ENCODE measurements around the gene TMEM184C. TPM values are rescaled to one million over a fixed set of nuclear protein-coding genes. Genes with fewer than 3 reads are reported as not detected.

The TMEM184C gene
- polyA plus RNA-seq, 1 donor = 59.2 TPM

- DNase-seq = no peak
These were observed 31.5 kb downstream of the TMEM184C start for GRCh38 chr4:147648656-147649055.

GRCh38 chr4:147651563-147651962 lies 34.4 kb downstream of the TMEM184C start:
- no peak for DNase-seq

- DNase-seq = no peak
These were observed 38.4 kb downstream of the TMEM184C start for GRCh38 chr4:147655639-147656038.

GRCh38 chr4:147658501-147658900 lies 41.3 kb downstream of the TMEM184C start:
- no peak for DNase-seq

GRCh38 chr4:147674073-147674472 lies 56.9 kb downstream of the TMEM184C start:
- no peak for DNase-seq

GRCh38 chr4:147674496-147674895 lies 57.3 kb downstream of the TMEM184C start:
- no peak for DNase-seq

- DNase-seq = no peak
These were observed 60.9 kb downstream of the TMEM184C start for GRCh38 chr4:147678106-147678505.

GRCh38 chr4:147678796-147679549 lies 61.8 kb downstream of the TMEM184C start:
- no peak for DNase-seq

- no peak for DNase-seq
These were observed 65.6 kb downstream of the TMEM184C start for GRCh38 chr4:147682755-147683154.

GRCh38 chr4:147683188-147683591 lies 66.0 kb downstream of the TMEM184C start:
- DNase-seq = peak; percentile 19

GRCh38 chr4:147683717-147684700 lies 66.8 kb downstream of the TMEM184C start, which contains the start of gene PRMT9:
PRMT9 (minus strand) TSS chr4:147684163; CDS start chr4:147683987, 176 bp downstream.
- peak; percentile 85 for DNase-seq

GRCh38 chr4:147689067-147689466 lies 71.9 kb downstream of the TMEM184C start:
- DNase-seq = no peak

GRCh38 chr4:147691820-147692219 lies 74.6 kb downstream of the TMEM184C start:
- no peak for DNase-seq

- DNase-seq = no peak
These were observed 76.0 kb downstream of the TMEM184C start for GRCh38 chr4:147693218-147693617.

- DNase-seq = no peak
These were observed 79.7 kb downstream of the TMEM184C start for GRCh38 chr4:147696866-147697265.

- DNase-seq = no peak
These were observed 87.6 kb downstream of the TMEM184C start for GRCh38 chr4:147704846-147705245.

- DNase-seq = no peak
These were observed 90.9 kb downstream of the TMEM184C start for GRCh38 chr4:147707892-147708672.

- no peak for DNase-seq
These were observed 92.8 kb downstream of the TMEM184C start for GRCh38 chr4:147709999-147710398.

GRCh38 chr4:147714575-147715401 lies 97.6 kb downstream of the TMEM184C start:
- no peak for DNase-seq

- DNase-seq = no peak
These were observed 100.7 kb downstream of the TMEM184C start for GRCh38 chr4:147717878-147718277.
